A204.1 (cell line): Measurements from ENCODE around the gene SLC41A2.
A peak's percentile ranks its signal among the peaks of the same experiment; 100 is the strongest.
"Not testable (repeated sequence)": the region's sequence is repeated elsewhere in the genome, so short reads cannot be mapped to it uniquely, and the experiment has no call there.

Experiments used
- FAIRE-seq: peaks from 2 replicates; lab custom pipeline; 2012; peaks lifted over from hg19 to GRCh38; lab: Jason Lieb, UNC

SLC41A2 gene

DNA sequence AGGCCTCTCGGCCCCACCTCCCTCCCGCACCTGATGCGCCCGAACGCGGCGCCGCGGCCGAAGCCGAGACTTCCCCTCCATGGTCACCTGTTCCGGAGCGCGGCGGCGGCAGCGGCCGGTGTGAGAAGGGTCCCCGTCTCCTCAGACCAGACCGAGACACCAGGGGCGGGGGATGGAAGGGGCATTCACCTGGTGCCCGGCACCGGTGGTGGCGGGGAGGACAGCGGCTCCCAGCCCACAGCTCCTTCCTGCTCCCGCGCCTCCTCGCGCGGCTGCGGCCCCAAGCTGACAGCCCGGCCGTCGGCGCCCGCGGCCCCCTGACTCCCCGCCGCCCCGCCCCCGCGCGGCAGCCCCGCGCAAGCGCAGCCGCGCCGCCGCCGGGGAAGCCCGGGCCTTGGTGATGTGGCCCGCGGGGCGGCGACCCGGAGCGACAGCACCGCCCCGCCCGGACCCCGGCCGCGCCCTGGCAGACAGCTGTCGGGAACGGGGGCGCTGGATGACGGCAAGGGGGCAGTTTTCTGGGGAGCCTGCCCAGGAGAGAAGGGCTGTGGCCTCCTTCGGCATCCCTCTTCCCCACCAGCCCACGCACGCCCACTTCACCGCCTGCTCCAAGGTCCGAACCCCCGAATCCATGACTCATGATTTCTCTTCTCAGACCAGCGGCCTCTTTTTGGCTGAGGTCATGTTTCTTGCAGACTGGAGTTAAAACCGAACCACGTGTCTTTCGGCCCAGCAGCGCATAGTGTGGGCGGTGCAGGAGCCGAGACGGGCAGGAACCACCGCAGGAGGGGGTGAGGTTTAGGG lies at the start of gene SLC41A2:
Gene SLC41A2 (minus strand): TSS at position 290 of the 804 bp plus-strand sequence. CDS start 29,763 bp downstream, outside the sequence.
- no peak for FAIRE-seq

DNA sequence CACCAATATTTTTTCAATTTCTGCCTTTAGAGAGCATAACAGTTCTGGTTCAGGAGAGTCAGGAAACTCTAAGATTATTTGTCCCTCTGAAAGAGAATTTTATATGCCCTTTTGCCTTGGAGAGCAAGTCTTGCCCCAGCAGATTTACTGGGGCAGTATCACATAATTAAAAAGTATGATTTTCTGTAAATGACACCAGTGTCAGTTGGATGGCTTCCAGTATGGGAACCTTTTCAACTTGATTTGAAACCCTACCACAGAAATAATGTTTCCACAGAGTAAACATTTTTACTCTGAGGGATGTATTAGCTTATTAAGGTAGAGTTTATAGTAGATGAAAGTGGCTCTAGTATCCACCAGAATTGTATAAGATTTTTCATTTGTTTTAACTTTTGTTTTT lies 43.4 kb upstream of the SLC41A2 start:
- no peak for FAIRE-seq

DNA sequence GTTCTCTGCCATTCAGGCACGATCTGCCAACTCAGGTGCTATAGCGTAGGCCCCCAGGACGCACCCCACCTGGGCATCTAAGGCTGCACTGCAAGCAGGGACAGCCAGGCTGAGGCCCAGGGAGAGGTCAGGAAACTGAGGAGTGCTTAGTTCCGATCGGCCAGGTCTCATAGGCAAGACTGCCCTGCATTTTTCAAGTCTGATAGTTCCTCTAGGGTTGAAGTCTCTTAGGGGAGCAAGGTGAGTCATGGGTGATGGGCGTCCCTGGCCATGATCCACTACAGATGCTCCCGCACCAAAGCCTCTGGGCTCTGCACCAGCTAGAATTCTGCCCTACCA lies 41.2 kb upstream of the SLC41A2 start:
- FAIRE-seq: no peak

GRCh38 chr12:104998423-104999346 lies 40.6 kb upstream of the SLC41A2 start:
- no peak for FAIRE-seq

GRCh38 chr12:104997541-104997940 lies 39.5 kb upstream of the SLC41A2 start:
- FAIRE-seq: no peak

GRCh38 chr12:104994336-104994735 lies 36.2 kb upstream of the SLC41A2 start:
- no peak for FAIRE-seq

DNA sequence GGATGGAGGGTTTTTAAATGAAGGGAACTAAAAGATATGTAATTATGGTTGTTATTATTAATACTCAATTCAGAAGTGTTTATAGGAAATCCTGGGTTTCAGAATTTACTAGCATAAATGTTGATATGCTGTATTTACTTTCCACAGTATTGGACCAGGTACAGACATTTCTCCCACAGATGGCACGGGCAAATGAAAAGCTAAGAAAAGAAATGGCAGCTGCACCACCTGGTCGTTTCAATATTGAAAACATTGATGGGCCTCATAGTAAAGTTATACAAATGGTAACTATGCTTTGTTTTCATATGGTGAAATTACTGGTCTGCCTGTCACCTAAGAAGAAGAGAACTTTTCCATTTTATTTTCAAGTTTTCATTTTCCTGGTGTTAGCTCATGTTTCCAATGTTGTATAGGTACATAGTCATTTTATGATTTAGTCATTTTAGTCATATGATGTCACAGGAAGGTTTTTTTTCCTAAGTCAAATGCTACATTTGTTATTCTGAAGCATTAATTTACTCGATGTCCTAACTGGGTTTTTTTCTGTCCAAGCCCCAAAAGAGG lies 33.6 kb upstream of the SLC41A2 start:
- FAIRE-seq: no peak

DNA sequence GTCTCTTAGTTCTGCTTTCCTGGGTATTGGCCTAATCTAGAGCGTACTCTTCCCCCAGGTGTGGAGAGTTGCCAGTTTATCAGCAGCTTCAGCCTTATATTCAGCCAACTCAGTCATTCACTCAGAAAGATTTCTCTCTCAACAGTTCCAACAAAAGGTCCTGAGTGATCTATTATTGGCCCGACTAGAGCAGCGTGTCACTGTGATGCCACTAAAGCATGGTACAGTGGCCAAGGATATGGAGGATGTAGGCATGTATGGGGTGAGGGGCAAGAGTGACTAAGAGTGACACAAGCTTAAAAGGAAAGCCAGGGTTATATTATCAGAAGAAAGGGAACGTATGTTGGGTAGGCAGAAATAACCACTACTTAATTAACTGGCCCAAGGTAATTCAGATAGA lies 32.9 kb upstream of the SLC41A2 start:
- FAIRE-seq: no peak

DNA sequence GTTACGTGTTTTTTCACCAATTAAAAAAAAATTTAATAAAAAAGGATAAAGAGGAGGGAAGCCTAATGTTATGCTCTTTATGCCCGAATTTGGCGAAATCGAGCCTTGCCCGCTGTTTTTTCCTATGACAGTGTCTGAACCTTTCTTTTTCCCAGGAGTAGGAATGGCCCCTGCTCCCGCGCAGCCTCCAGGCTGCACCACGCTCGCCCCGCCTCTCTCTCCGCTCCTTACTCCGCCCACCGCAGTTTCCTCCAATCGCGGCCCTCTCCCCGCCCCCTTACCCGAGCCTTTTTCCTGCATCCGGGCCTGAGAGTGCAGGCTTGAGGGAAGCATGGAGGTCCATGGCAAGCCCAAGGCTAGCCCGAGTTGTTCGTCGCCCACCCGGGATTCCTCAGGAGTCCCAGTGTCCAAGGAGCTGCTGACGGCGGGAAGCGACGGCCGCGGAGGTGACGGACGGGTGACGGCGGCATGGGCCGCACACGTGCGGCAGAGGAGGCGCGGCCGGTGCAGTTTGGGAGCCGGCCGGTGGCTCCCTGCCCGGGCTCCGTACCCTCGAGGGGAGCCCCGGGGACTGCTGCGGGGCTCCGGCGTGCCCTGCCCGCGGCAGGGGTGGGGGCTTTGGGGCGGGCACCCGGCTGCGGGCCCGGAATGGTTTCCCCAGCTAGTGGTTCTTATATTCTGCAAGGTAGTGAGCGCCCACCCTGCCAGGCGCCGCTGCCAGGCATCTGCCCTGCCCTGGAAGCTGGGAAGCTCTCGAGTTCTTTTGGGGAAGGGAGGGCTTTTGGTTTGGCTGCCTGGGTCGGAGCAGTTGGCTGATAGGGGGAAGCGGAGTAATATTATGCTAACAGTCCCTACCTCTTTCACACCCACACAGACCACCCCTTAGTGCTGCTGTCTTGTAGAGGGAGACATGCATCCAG lies 28.2 kb upstream of the SLC41A2 start, which contains the start of gene NOPCHAP1:
Gene NOPCHAP1 (plus strand): TSS at position 295 of the 920 bp plus-strand sequence. CDS start 37 bp downstream, at position 332.
- FAIRE-seq: peak; percentile 92

DNA sequence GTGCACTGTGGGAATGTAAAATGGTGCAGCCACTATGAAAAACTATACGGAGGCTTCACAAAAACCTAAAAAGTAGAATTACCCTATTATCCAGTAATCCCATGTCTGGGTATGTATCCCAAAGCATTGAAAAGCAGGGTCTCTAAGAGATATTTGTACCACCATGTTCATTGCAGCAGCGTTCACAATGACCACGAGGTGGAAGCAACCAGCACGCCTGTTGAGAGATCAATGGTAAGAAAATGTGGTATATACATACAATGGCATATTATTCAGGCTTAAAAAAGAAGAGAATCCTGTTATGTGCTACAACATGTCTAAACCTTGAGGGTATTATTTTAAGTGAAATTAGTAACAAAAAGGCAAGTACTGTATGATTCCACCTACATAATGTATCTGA lies 27.1 kb upstream of the SLC41A2 start:
- FAIRE-seq: no peak

- FAIRE-seq: not testable (repeated sequence)
Observed at GRCh38 chr12:104977688-104978087, 19.6 kb upstream of the SLC41A2 start.

GRCh38 chr12:104976703-104977102 lies 18.6 kb upstream of the SLC41A2 start:
- FAIRE-seq: no peak

- FAIRE-seq: no peak
Observed at GRCh38 chr12:104975587-104976343, 17.7 kb upstream of the SLC41A2 start.

DNA sequence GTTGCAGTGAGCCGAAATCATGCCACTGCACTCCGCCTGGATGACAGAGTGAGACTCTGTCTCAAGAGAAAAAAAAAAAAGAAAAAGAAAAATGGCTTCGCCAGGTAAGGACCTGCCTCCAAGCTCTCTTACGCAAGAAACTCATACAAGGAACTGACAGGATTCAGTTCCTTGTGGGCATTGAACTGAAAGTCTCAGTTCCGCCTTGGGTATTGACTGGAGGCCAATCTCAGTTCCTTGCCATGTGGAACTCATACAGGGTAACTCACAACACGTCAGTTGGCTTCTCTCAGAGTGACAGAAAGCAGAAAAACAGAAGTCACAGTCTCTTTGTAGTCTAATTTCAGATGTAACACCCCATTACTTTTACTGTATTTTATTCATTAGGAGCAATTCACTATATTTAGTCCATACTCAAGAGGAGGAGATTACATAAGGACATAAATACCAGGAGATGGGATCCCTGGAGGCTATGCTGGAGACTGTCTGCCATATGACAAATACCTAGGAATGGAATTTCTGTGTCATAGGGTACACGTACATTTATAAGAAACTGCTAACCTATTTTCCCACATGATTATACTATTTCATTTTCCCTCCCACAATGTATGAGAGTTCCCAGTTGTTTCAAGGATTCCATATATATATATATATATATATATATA lies 16.7 kb upstream of the SLC41A2 start:
- FAIRE-seq: no peak

DNA sequence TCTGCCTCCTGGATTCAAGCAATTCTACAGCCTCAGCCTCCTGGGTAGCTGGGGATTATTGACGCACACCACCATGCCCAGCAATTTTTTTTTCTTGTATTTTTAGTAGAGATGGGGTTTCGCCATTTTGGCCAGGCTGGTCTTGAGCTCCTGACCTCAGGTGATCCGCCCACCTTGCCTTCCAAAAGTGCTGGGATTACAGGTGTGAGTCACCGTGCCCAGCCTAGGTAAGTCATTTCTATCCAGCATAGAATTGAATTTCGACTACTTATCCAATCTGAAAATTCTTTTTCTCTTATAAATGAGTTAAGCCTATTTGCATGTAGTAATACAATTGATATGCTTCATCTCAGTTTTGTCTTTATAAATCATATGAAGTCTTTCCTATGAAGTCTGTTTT lies 15.2 kb upstream of the SLC41A2 start:
- no peak for FAIRE-seq

GRCh38 chr12:104971306-104971705 lies 13.2 kb upstream of the SLC41A2 start:
- FAIRE-seq: no peak

DNA sequence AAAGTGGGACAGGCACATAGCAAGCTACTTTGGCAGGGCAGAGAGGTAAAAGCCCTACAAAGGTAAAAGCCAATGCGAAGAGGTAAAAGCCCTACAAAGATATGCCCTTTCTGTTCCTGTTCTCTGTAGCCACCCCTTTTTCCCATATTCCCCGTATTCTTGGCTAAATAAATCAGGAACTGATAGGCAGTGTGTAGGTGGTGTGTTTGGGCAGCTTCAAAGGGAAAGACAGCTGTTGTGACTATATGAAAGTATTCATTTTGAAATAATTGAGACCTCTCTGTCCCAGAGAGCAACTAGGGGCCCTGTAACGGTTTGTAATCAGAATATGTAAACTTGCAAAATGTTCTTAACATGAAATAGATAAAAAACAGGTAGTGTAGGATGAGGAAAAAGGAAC lies 11.3 kb upstream of the SLC41A2 start:
- no peak for FAIRE-seq

DNA sequence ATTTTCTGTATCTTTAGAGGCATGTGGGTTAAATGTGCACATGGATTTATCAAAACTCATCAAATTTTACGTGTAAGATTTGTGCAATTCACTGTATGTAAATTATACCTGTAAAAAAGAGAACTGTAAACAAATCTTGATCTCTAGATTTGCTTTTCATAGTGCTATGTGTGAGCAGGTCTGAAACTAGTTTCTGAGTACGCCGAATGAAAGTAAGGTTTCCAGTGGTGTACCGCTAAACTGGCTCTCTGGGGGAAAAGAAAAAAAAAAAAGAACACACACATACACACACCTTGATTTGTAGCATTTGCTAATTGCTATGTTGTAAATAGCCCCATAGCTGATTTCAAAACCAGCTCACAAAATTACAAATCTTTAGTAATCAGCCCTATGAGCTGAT lies 8.6 kb upstream of the SLC41A2 start:
- FAIRE-seq: no peak

DNA sequence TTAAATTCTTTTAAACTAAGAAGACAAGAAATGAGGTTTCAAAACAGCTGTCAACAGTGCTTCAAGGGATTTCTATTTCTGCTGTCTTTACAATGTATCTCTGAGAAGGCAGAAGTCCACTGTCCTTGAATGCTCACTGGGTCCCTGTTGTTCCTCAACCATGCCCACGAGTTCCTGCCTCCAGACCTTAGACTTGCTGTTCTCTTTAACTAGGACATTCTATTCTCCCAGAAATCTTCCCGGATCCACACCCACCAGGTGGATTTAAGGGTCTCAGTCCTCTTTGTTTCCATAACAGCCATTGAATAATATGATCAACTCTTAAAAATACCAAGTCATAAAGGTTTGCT lies 6.7 kb upstream of the SLC41A2 start:
- FAIRE-seq: no peak

DNA sequence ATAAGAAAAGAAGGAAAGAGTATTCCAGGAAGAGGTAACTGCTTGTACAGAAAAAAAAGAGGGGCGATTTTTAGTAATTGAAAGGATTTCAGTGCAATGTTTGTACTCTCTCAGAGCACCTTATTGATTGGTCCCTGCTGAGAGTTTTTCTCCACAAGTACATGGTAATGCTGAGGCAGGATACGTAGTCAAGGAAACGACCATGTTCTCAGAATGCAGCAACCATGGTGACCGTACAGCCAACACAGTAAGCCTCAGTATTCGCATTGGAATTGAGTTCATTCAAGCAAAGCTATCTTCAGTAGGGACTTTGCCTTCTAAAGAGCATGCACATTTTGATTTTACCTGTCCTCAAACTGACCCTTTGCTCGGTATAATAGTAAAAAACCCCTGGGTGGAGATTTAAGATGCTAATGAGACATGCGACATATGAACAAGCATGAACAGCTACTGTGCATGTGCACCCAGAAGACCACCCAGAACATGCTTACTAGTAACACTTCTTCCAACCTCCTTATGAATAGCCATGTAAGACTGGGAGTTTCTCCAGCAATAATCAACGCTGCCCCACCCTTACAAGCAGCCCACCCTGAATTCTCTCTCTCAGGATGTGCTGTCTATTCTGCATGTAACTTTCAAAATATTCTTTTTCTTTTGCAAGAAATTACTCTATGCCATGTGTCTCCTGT lies 6.2 kb upstream of the SLC41A2 start:
- no peak for FAIRE-seq
